ENCODE measurements around the gene FBXO45. TPM values are rescaled to one million over a fixed set of nuclear protein-coding genes. Genes with fewer than 3 reads are reported as not detected.
A peak's percentile ranks its signal among the peaks of the same experiment; 100 is the strongest.

Gene FBXO45
- total and polyA plus RNA-seq, 9 of the 15 experiments (the other 6 are each of a cell fraction or from before 2014, with no cell fraction given), result 15.2 to 52.8 (median 37.0) TPM

DNA sequence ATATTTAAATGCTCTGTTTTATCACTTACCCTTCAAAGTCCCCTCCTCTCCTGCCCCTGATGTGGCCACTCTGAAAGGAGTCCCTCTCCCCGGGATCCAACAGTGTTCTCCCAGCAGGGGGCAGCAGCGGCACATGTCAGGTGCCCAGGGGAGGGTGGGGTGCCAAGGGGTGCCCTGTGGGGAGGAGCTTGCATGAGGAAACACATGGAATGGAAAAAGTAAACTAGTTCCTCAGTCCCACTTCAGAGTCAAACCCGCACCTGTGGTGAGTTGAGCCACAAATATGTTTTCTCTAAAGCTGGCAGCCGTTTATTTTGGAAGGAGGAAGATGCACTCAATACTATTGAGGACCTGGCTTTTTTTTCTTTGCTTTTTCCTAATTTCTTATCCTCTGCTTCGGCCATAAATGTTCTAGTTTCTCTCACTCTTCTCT is 40.9 kb downstream of the FBXO45 start (continued):
- peak; percentile 78 to 97 for TF ChIP-seq MAZ (CRISPR knock-in tag; conservative IDR thresholded peaks at IDR 0.05 in 1 of 2, IDR thresholded peaks at IDR 0.05 in 1 of 2)
- TF ChIP-seq, protein P1, sequence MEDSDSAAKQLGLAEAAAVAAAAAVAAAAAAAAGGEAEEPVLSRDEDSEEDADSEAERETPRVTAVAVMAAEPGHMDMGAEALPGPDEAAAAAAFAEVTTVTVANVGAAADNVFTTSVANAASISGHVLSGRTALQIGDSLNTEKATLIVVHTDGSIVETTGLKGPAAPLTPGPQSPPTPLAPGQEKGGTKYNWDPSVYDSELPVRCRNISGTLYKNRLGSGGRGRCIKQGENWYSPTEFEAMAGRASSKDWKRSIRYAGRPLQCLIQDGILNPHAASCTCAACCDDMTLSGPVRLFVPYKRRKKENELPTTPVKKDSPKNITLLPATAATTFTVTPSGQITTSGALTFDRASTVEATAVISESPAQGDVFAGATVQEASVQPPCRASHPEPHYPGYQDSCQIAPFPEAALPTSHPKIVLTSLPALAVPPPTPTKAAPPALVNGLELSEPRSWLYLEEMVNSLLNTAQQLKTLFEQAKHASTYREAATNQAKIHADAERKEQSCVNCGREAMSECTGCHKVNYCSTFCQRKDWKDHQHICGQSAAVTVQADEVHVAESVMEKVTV (CRISPR knock-in tag; IDR thresholded peaks at IDR 0.05), result peak; percentile 96
- TF ChIP-seq, protein P2, sequence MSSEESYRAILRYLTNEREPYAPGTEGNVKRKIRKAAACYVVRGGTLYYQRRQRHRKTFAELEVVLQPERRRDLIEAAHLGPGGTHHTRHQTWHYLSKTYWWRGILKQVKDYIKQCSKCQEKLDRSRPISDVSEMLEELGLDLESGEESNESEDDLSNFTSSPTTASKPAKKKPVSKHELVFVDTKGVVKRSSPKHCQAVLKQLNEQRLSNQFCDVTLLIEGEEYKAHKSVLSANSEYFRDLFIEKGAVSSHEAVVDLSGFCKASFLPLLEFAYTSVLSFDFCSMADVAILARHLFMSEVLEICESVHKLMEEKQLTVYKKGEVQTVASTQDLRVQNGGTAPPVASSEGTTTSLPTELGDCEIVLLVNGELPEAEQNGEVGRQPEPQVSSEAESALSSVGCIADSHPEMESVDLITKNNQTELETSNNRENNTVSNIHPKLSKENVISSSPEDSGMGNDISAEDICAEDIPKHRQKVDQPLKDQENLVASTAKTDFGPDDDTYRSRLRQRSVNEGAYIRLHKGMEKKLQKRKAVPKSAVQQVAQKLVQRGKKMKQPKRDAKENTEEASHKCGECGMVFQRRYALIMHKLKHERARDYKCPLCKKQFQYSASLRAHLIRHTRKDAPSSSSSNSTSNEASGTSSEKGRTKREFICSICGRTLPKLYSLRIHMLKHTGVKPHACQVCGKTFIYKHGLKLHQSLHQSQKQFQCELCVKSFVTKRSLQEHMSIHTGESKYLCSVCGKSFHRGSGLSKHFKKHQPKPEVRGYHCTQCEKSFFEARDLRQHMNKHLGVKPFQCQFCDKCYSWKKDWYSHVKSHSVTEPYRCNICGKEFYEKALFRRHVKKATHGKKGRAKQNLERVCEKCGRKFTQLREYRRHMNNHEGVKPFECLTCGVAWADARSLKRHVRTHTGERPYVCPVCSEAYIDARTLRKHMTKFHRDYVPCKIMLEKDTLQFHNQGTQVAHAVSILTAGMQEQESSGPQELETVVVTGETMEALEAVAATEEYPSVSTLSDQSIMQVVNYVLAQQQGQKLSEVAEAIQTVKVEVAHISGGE (CRISPR knock-in tag; IDR thresholded peaks at IDR 0.05), result peak in 1 of 3 experiments; percentile 36; a peak in 1 of 6 replicates
- TF ChIP-seq CC2D1A (IDR thresholded peaks at IDR 0.05), result peak; percentile 81; the same call in 1 of the 2 replicates
- peak; percentile 69 for TF ChIP-seq MYC (IDR thresholded peaks at IDR 0.05; ENCODE audit: low read depth, low read length)
- TF ChIP-seq MYC (CRISPR knock-in tag; IDR thresholded peaks at IDR 0.05; ENCODE audit: borderline replicate concordance, low read depth), result no peak
- 0 out of 2 replicates have a peak, but pooled peaks have one; percentile 13 for TF ChIP-seq CTBP1 (IDR thresholded peaks at IDR 0.05; ENCODE audit: borderline replicate concordance)
- TF ChIP-seq, protein P3, sequence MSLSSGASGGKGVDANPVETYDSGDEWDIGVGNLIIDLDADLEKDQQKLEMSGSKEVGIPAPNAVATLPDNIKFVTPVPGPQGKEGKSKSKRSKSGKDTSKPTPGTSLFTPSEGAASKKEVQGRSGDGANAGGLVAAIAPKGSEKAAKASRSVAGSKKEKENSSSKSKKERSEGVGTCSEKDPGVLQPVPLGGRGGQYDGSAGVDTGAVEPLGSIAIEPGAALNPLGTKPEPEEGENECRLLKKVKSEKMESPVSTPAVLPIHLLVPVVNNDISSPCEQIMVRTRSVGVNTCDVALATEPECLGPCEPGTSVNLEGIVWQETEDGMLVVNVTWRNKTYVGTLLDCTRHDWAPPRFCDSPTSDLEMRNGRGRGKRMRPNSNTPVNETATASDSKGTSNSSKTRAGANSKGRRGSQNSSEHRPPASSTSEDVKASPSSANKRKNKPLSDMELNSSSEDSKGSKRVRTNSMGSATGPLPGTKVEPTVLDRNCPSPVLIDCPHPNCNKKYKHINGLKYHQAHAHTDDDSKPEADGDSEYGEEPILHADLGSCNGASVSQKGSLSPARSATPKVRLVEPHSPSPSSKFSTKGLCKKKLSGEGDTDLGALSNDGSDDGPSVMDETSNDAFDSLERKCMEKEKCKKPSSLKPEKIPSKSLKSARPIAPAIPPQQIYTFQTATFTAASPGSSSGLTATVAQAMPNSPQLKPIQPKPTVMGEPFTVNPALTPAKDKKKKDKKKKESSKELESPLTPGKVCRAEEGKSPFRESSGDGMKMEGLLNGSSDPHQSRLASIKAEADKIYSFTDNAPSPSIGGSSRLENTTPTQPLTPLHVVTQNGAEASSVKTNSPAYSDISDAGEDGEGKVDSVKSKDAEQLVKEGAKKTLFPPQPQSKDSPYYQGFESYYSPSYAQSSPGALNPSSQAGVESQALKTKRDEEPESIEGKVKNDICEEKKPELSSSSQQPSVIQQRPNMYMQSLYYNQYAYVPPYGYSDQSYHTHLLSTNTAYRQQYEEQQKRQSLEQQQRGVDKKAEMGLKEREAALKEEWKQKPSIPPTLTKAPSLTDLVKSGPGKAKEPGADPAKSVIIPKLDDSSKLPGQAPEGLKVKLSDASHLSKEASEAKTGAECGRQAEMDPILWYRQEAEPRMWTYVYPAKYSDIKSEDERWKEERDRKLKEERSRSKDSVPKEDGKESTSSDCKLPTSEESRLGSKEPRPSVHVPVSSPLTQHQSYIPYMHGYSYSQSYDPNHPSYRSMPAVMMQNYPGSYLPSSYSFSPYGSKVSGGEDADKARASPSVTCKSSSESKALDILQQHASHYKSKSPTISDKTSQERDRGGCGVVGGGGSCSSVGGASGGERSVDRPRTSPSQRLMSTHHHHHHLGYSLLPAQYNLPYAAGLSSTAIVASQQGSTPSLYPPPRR (CRISPR knock-in tag; IDR thresholded peaks at IDR 0.05; ENCODE audit: borderline replicate concordance), result no peak
- TF ChIP-seq ARID1B (IDR thresholded peaks at IDR 0.05), result 0 out of 2 replicates have a peak, but pooled peaks have one; percentile 15
- peak; percentile 77; the same call in 1 of the 2 replicates for TF ChIP-seq ARID2 (IDR thresholded peaks at IDR 0.05)
- peak; percentile 22; the same call in 1 of the 2 replicates for TF ChIP-seq JUND (IDR thresholded peaks at IDR 0.05; ENCODE audit: borderline replicate concordance, low read depth, low read length)
- TF ChIP-seq JUND (tag; IDR thresholded peaks at IDR 0.05; ENCODE audit: borderline replicate concordance, low read depth, low read length), result no peak
- TF ChIP-seq, protein P4, sequence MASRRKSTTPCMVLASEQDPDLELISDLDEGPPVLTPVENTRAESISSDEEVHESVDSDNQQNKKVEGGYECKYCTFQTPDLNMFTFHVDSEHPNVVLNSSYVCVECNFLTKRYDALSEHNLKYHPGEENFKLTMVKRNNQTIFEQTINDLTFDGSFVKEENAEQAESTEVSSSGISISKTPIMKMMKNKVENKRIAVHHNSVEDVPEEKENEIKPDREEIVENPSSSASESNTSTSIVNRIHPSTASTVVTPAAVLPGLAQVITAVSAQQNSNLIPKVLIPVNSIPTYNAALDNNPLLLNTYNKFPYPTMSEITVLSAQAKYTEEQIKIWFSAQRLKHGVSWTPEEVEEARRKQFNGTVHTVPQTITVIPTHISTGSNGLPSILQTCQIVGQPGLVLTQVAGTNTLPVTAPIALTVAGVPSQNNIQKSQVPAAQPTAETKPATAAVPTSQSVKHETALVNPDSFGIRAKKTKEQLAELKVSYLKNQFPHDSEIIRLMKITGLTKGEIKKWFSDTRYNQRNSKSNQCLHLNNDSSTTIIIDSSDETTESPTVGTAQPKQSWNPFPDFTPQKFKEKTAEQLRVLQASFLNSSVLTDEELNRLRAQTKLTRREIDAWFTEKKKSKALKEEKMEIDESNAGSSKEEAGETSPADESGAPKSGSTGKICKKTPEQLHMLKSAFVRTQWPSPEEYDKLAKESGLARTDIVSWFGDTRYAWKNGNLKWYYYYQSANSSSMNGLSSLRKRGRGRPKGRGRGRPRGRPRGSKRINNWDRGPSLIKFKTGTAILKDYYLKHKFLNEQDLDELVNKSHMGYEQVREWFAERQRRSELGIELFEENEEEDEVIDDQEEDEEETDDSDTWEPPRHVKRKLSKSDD (conservative IDR thresholded peaks at IDR 0.05; ENCODE audit: low read length), result 0 out of 2 replicates have a peak, but pooled peaks have one; percentile 37
